ENCODE measurements around the gene ITGB7. TPM values are rescaled to one million over a fixed set of nuclear protein-coding genes. Genes with fewer than 3 reads are reported as not detected.

Gene ITGB7
- total and polyA plus RNA-seq, 10 of the 15 experiments (the other 5 are each of a cell fraction or from before 2014, with no cell fraction given), result 54.5 to 487 (median 252) TPM

DNA sequence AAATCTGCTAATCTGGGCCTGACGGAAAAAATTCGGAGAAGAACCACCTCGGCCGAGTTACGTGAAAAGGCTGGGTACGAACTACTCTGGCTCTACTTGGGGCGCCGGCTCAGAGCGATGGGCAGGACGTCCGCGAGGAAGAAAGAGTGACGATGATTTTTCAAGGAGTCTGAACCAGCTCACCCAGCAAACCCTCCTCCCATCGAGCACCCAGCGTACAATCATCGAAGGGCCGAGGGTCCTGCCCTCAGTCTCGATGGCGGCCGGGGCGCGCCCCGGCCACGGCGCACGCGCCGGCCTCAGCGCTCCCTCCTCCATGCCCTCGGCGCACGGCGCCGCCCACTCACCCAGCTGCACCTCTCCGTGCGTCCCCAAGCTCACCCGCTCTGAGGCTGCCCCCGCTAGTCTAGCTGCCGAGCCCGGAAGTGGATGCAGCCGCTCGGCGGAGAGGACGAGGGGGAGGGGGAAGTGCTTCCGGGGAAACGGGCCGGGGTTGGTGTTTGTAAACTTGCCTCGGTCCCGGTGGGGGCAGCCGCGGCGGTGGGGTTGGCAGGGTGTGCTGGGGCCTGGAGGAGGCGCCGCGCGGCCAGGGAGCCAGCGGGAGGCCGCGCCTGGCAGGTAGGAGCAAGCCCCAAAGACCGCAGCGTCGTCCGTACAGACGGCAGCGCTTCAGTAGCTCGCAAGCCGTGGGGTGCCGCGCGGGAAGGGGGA is 26.7 kb downstream of the ITGB7 start, which contains the start of the genes CSAD and ZNF740 (continued):
- TF ChIP-seq, protein P1, sequence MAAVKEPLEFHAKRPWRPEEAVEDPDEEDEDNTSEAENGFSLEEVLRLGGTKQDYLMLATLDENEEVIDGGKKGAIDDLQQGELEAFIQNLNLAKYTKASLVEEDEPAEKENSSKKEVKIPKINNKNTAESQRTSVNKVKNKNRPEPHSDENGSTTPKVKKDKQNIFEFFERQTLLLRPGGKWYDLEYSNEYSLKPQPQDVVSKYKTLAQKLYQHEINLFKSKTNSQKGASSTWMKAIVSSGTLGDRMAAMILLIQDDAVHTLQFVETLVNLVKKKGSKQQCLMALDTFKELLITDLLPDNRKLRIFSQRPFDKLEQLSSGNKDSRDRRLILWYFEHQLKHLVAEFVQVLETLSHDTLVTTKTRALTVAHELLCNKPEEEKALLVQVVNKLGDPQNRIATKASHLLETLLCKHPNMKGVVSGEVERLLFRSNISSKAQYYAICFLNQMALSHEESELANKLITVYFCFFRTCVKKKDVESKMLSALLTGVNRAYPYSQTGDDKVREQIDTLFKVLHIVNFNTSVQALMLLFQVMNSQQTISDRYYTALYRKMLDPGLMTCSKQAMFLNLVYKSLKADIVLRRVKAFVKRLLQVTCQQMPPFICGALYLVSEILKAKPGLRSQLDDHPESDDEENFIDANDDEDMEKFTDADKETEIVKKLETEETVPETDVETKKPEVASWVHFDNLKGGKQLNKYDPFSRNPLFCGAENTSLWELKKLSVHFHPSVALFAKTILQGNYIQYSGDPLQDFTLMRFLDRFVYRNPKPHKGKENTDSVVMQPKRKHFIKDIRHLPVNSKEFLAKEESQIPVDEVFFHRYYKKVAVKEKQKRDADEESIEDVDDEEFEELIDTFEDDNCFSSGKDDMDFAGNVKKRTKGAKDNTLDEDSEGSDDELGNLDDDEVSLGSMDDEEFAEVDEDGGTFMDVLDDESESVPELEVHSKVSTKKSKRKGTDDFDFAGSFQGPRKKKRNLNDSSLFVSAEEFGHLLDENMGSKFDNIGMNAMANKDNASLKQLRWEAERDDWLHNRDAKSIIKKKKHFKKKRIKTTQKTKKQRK (IDR thresholded peaks at IDR 0.05; ENCODE audit: low read depth, low read length), result no peak
- TF ChIP-seq FOXK2 (IDR thresholded peaks at IDR 0.05) (peak; percentile 84), ATF2 (IDR thresholded peaks at IDR 0.05; ENCODE audit: low read length) (no peak), SMARCA5 (IDR thresholded peaks at IDR 0.05) (no peak), EP300 (IDR thresholded peaks at IDR 0.05; ENCODE audit: borderline replicate concordance in 1 of 2, control insufficient read depth in 1 of 2, low read depth in 2 of 2, low read length in 2 of 2) (no peak), SPI1 (IDR thresholded peaks at IDR 0.05; ENCODE audit: borderline replicate concordance, insufficient read depth, low read depth, low read length) (peak; percentile 65; the same call in 1 of the 2 replicates), IKZF1 (conservative IDR thresholded peaks at IDR 0.05) (peak; percentile 90), POLR2AphosphoS5 (IDR thresholded peaks at IDR 0.05; ENCODE audit: low read length) (peak; percentile 83), PAX5 (IDR thresholded peaks at IDR 0.05; ENCODE audit: borderline replicate concordance, low read depth, low read length) (peak; percentile 63; the same call in 1 of the 2 replicates), BHLHE40 (IDR thresholded peaks at IDR 0.05; ENCODE audit: borderline replicate concordance in 1 of 2, low read depth in 2 of 2, low read length in 1 of 2) (peak; percentile 54 to 84; a peak in 3 of 4 replicates), GATAD2B (conservative IDR thresholded peaks at IDR 0.05; ENCODE audit: low read depth) (no peak; the same call in 1 of the 2 replicates), TBL1XR1 (IDR thresholded peaks at IDR 0.05; ENCODE audit: low read depth, low read length) (peak; percentile 79), MTA2 (IDR thresholded peaks at IDR 0.05; ENCODE audit: low read depth) (peak; percentile 63), FOS (IDR thresholded peaks at IDR 0.05; ENCODE audit: borderline replicate concordance, extremely low read depth, insufficient read length) (no peak)
- TF ChIP-seq, protein P2, sequence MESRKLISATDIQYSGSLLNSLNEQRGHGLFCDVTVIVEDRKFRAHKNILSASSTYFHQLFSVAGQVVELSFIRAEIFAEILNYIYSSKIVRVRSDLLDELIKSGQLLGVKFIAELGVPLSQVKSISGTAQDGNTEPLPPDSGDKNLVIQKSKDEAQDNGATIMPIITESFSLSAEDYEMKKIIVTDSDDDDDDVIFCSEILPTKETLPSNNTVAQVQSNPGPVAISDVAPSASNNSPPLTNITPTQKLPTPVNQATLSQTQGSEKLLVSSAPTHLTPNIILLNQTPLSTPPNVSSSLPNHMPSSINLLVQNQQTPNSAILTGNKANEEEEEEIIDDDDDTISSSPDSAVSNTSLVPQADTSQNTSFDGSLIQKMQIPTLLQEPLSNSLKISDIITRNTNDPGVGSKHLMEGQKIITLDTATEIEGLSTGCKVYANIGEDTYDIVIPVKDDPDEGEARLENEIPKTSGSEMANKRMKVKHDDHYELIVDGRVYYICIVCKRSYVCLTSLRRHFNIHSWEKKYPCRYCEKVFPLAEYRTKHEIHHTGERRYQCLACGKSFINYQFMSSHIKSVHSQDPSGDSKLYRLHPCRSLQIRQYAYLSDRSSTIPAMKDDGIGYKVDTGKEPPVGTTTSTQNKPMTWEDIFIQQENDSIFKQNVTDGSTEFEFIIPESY (IDR thresholded peaks at IDR 0.05), result no peak
- TF ChIP-seq, protein P3, sequence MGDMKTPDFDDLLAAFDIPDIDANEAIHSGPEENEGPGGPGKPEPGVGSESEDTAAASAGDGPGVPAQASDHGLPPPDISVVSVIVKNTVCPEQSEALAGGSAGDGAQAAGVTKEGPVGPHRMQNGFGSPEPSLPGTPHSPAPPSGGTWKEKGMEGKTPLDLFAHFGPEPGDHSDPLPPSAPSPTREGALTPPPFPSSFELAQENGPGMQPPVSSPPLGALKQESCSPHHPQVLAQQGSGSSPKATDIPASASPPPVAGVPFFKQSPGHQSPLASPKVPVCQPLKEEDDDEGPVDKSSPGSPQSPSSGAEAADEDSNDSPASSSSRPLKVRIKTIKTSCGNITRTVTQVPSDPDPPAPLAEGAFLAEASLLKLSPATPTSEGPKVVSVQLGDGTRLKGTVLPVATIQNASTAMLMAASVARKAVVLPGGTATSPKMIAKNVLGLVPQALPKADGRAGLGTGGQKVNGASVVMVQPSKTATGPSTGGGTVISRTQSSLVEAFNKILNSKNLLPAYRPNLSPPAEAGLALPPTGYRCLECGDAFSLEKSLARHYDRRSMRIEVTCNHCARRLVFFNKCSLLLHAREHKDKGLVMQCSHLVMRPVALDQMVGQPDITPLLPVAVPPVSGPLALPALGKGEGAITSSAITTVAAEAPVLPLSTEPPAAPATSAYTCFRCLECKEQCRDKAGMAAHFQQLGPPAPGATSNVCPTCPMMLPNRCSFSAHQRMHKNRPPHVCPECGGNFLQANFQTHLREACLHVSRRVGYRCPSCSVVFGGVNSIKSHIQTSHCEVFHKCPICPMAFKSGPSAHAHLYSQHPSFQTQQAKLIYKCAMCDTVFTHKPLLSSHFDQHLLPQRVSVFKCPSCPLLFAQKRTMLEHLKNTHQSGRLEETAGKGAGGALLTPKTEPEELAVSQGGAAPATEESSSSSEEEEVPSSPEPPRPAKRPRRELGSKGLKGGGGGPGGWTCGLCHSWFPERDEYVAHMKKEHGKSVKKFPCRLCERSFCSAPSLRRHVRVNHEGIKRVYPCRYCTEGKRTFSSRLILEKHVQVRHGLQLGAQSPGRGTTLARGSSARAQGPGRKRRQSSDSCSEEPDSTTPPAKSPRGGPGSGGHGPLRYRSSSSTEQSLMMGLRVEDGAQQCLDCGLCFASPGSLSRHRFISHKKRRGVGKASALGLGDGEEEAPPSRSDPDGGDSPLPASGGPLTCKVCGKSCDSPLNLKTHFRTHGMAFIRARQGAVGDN (IDR thresholded peaks at IDR 0.05), result peak; percentile 84
- TF ChIP-seq, protein P4, sequence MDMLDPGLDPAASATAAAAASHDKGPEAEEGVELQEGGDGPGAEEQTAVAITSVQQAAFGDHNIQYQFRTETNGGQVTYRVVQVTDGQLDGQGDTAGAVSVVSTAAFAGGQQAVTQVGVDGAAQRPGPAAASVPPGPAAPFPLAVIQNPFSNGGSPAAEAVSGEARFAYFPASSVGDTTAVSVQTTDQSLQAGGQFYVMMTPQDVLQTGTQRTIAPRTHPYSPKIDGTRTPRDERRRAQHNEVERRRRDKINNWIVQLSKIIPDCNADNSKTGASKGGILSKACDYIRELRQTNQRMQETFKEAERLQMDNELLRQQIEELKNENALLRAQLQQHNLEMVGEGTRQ (IDR thresholded peaks at IDR 0.05; ENCODE audit: borderline replicate concordance, low read depth, low read length), result no peak

All from GM12878 (cell line).